Endothelial cell of umbilical vein (primary cell): ENCODE data around the gene ARF1. TPM values are rescaled to one million over a fixed set of nuclear protein-coding genes. Genes with fewer than 3 reads are reported as not detected.

ENCODE experiments used
- BruUV-seq: library from RNA; stranded (reverse); fragments of 400-500 nt; replicated peaks from 2 replicates; lab custom pipeline; 2021; lab: Mats Ljungman, UMichigan
- CTCF ChIA-PET: fragments of 300-600, 350-600 bp; sonication (Branson Sonifier 250); formaldehyde crosslinking; loops from one replicate; lab custom pipeline; 2021; ENCODE audit warnings: antibody characterized with exemption, inconsistent platforms; lab: Charles Lee
- POLR2A ChIA-PET: fragments of 300-600, 350-600 bp; sonication (Branson Sonifier 250); formaldehyde crosslinking; loops from one replicate; lab custom pipeline; 2021; ENCODE audit warnings: antibody characterized with exemption, inconsistent platforms; lab: Charles Lee
- DNase-seq: peaks from one replicate; pipeline ENCODE4 v3.0.0-alpha.2; 2011; ENCODE audit warnings: low read depth, low spot score
- FAIRE-seq: peaks from 2 replicates; lab custom pipeline; 2011; peaks lifted over from hg19 to GRCh38; lab: Jason Lieb, UNC
- H2AFZ ChIP-seq: 2 replicates; pipeline ENCODE4 v1.6.0; 2012; ENCODE audit warnings: low read depth, low read length, control low read depth, inconsistent platforms
- H3K27ac ChIP-seq: 2 replicates; pipeline ENCODE4 v1.5.1; 2011; ENCODE audit warnings: low read depth, mild to moderate bottlenecking, control low read depth, low read length, moderate library complexity; ENCODE audit not compliant: insufficient read depth
- H3K27me3 ChIP-seq, 2 experiments: 2 replicates each; pipeline versions ENCODE4 v1.6.0 to v1.6.1; 2011; ENCODE audit warnings: low read length in 2 of 2, mixed read lengths in 1 of 2; ENCODE audit not compliant: control insufficient read depth in 2 of 2, insufficient read depth in 2 of 2
- H3K36me3 ChIP-seq, 2 experiments: 2 replicates in 1 of 2; 3 replicates in 1 of 2; pipeline ENCODE4 v1.5.1; 2011; ENCODE audit warnings: low read length in 2 of 2, mild to moderate bottlenecking in 1 of 2, moderate library complexity in 1 of 2; ENCODE audit not compliant: control insufficient read depth in 2 of 2, insufficient read depth in 2 of 2; ENCODE audit errors: extremely low read depth in 1 of 2
- H3K4me1 ChIP-seq: 3 replicates; pipeline ENCODE4 v1.5.1; 2011; ENCODE audit warnings: mild to moderate bottlenecking, low read length; ENCODE audit not compliant: control insufficient read depth, insufficient read depth; ENCODE audit errors: extremely low read depth
- H3K4me2 ChIP-seq: 2 replicates; pipeline ENCODE4 v1.6.1; 2011; ENCODE audit warnings: low read length, control low read depth, mixed read lengths; ENCODE audit not compliant: insufficient read depth
- H3K4me3 ChIP-seq, 3 experiments: fragments of 200-600 bp in 1 of 3; sonication (generic), shearing (Covaris generic) in 1 of 3; replicated peaks in 1 of 3; 2 replicates each; pipeline ENCODE4 v1.5.1; 2011 to 2016; ENCODE audit warnings: control low read depth in 3 of 3, low read length in 3 of 3, mild to moderate bottlenecking in 2 of 3, inconsistent platforms in 1 of 3, low read depth in 1 of 3, moderate library complexity in 1 of 3; ENCODE audit not compliant: insufficient read depth in 1 of 3
- H3K79me2 ChIP-seq: 2 replicates; pipeline ENCODE4 v1.6.0; 2012; ENCODE audit warnings: low read length, inconsistent platforms; ENCODE audit not compliant: control insufficient read depth, insufficient read depth
- H3K9ac ChIP-seq: replicated peaks from 2 replicates; pipeline ENCODE3; 2011; ENCODE audit warnings: low read length, control low read depth; ENCODE audit not compliant: insufficient read depth; ENCODE audit errors: extremely low read depth
- H3K9me1 ChIP-seq: replicated peaks from 3 replicates; pipeline ENCODE4 v1.6.0; 2011; ENCODE audit warnings: mild to moderate bottlenecking, low read length; ENCODE audit not compliant: control insufficient read depth, insufficient read depth; ENCODE audit errors: extremely low read depth
- H3K9me3 ChIP-seq: replicated peaks from 2 replicates; pipeline ENCODE4 v1.5.1; 2012; ENCODE audit warnings: low read length, inconsistent platforms; ENCODE audit not compliant: control insufficient read depth, insufficient read depth
- H4K20me1 ChIP-seq: replicated peaks from 2 replicates; pipeline ENCODE3; 2011; ENCODE audit warnings: mild to moderate bottlenecking, low read length; ENCODE audit not compliant: control insufficient read depth, insufficient read depth; ENCODE audit errors: extremely low read depth
- JUN ChIP-seq: IDR thresholded peaks from 2 replicates; pipeline ENCODE4 v1.6.1; 2011; ENCODE audit warnings: borderline replicate concordance, low read depth; ENCODE audit not compliant: insufficient read length, insufficient read depth
- MAX ChIP-seq: IDR thresholded peaks from 2 replicates; pipeline ENCODE4 v1.6.1; 2011; ENCODE audit not compliant: insufficient read depth, insufficient read length
- MYC ChIP-seq: IDR thresholded peaks from one replicate; pipeline ENCODE4 v1.6.1; 2011; ENCODE audit warnings: mild to moderate bottlenecking, low read depth, low read length
- POLR2A ChIP-seq: IDR thresholded peaks from 2 replicates; pipeline ENCODE4 v1.6.1; 2012; ENCODE audit warnings: low read depth, mild to moderate bottlenecking, control low read depth, low read length
- POLR2AphosphoS5 ChIP-seq: IDR thresholded peaks from 2 replicates; pipeline ENCODE4 v1.6.1; 2012; ENCODE audit warnings: low read depth, mild to moderate bottlenecking, control low read depth, low read length, moderate library complexity; ENCODE audit not compliant: insufficient read depth
- dilution Hi-C: fragments of 300-500 bp; cut with MboI; formaldehyde crosslinking; loops from one replicate; pipeline ENCODE4 v1.15.0; 2019; ENCODE audit warnings: low sequenced_read_pairs; ENCODE audit not compliant: extremely low pct_ligation_motif_present
- intact Hi-C: fragments of 100-400 bp; cut with micrococcal nuclease; formaldehyde crosslinking; loops from one replicate; pipeline ENCODE4 v1.10.0; 2022
- polyA plus RNA-seq, 4 experiments: library from polyadenylated mRNA; depleted of rRNA in 3 of 4; stranded (reverse) in 3 of 4; unstranded in 1 of 4; fragments of >200 nt; gene quantifications; 2 replicates each; pipeline versions ENCODE4 v1.2.1 to v1.2.3, GENCODE V29; 2011 to 2012; ENCODE audit warnings: missing spikeins in 1 of 4
- total RNA-seq: library from RNA; stranded (reverse); gene quantifications from 2 replicates; pipeline ENCODE4 v1.2.3, GENCODE V29; 2021

ARF1 gene
- total and polyA plus RNA-seq, 2 donors (not counting 3 experiments of a cell fraction or from before 2014, with no cell fraction given): 499 to 844 TPM

GRCh38 chr1:228039006-228039903 lies 43.3 kb upstream of the ARF1 start:
- no peak overlapping the region for H3K4me3 ChIP-seq
- intact Hi-C loops: no loop called here

DNA sequence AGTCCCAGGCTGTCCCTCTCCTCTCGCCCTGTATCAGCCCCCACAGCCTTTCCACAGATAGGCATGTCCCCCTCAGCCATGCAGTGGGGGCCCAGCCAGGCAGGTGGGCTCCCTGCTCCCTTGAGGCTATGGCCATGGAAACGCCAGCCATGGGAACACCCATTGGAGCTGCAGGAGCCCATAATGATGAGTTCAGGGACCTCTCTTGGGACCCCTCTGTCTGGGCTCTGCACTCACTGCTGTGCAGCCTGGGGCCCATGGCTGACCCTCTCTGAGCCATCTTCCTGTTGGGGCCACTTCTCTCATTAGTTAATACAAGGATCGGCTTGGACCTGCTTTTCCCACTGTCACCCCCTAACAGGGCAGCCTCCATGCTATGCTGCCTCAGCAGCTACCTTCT lies 42.5 kb upstream of the ARF1 start:
- TF ChIP-seq MAX (no peak), MYC (no peak), JUN (no peak), POLR2AphosphoS5 (no peak)
- CTCF ChIA-PET: interaction anchor here (0.9 kb wide), 1 partner anchor 14 kb away, joined by 3 read pairs; no protein-coding TSS in a partner anchor

More at GRCh38 chr1:228039006-228039903, 43.3 kb upstream of the ARF1 start:
- no peak overlapping the region for H3K9ac ChIP-seq
- no peak for FAIRE-seq
- DNase-seq: no peak
- peaks cover 11 to 15% of the 10 kb centered on the region in 2 experiments for H3K27me3 ChIP-seq
- no TSS peak for BruUV-seq
- H3K9me1 ChIP-seq: no peaks in the 10 kb centered on the region
- POLR2A ChIA-PET: no interaction called here
- TF ChIP-seq POLR2A: no peak
- H3K9me3 ChIP-seq: no peaks in the 10 kb centered on the region
- no peaks in the 10 kb centered on the region for H4K20me1 ChIP-seq
- no peak overlapping the region for H3K4me2 ChIP-seq
- H2AFZ ChIP-seq: no peak overlapping the region
- H3K27ac ChIP-seq: no peak overlapping the region
- no peaks in the 10 kb centered on the region for H3K79me2 ChIP-seq
- H3K4me1 ChIP-seq: no peaks in the 10 kb centered on the region
- dilution Hi-C loops: no loop called here
- CTCF ChIA-PET: interaction anchor here (0.9 kb wide), 1 partner anchor 13 kb away, joined by 3 read pairs; no protein-coding TSS in a partner anchor
- H3K36me3 ChIP-seq: no peaks in the 10 kb centered on the region

More for the DNA sequence above, 42.5 kb upstream of the ARF1 start:
- DNase-seq (no peak), FAIRE-seq (no peak)
- no TSS peak for BruUV-seq
- dilution Hi-C loops (no loop called here), intact Hi-C loops (no loop called here)
- Histone ChIP-seq H3K9me1 (no peaks in the 10 kb centered on the region), H3K27ac (no peak overlapping the region), H4K20me1 (no peaks in the 10 kb centered on the region), H3K4me1 (no peaks in the 10 kb centered on the region), H2AFZ (no peak overlapping the region), H3K9ac (no peak overlapping the region), H3K79me2 (no peaks in the 10 kb centered on the region), H3K27me3 (peaks cover 11 to 15% of the 10 kb centered on the region in 2 experiments), H3K4me2 (no peak overlapping the region), H3K9me3 (no peaks in the 10 kb centered on the region), H3K36me3 (no peaks in the 10 kb centered on the region), H3K4me3 (no peak overlapping the region)
- POLR2A ChIA-PET: no interaction called here
